Lower leg skin (tissue), 3 donors: ENCODE measurements around the gene PRICKLE2.

Source experiments
- CTCF ChIP-seq, 3 donors: fragments of 450-650 bp; IDR thresholded peaks; one replicate each; pipeline ENCODE4 v1.5.1; 2016; ENCODE audit warnings: antibody characterized with exemption in 3 of 3, mild to moderate bottlenecking in 3 of 3, moderate library complexity in 2 of 3
- POLR2A ChIP-seq, 2 donors: fragments of 450-650 bp; IDR thresholded peaks; one replicate each; pipeline ENCODE4 v1.6.1; 2016 to 2017; ENCODE audit warnings: antibody characterized with exemption in 2 of 2, mild to moderate bottlenecking in 1 of 2, moderate library complexity in 1 of 2

GRCh38 chr3:64152676-64153466 lies 72.4 kb downstream of the PRICKLE2 start:
- TF ChIP-seq CTCF (IDR thresholded peaks at IDR 0.05) (no peak), POLR2A (IDR thresholded peaks at IDR 0.05) (no peak)
